CD14-positive monocyte (primary cell): ENCODE data around the gene KRTAP4-11. TPM values are rescaled to one million over a fixed set of nuclear protein-coding genes. Genes with fewer than 3 reads are reported as not detected.

ENCODE experiments used
- DNase-seq, 3 donors: peaks; one replicate each; pipeline ENCODE4 v3.0.0-alpha.2; 2011 to 2022
- H2AFZ ChIP-seq: 2 replicates; pipeline ENCODE4 v1.6.0; 2012; ENCODE audit warnings: mild to moderate bottlenecking, low read depth, low read length, inconsistent platforms; ENCODE audit not compliant: insufficient read depth, poor library complexity, severe bottlenecking
- H3K27ac ChIP-seq, 2 donors: 1 replicate in 1 of 2; 2 replicates in 1 of 2; pipeline ENCODE4 v1.5.1; 2012 to 2013; ENCODE audit warnings: low read length in 2 of 2, control low read depth in 1 of 2, inconsistent platforms in 1 of 2, low read depth in 1 of 2, mild to moderate bottlenecking in 1 of 2
- H3K27me3 ChIP-seq, 2 donors: one replicate each; pipeline versions ENCODE4 v1.6.0 to v1.6.1; 2011 to 2013; ENCODE audit warnings: low read length in 2 of 2; ENCODE audit not compliant: control insufficient read depth in 2 of 2, insufficient read depth in 2 of 2
- H3K36me3 ChIP-seq, 2 donors: replicated peaks in 1 of 2; 1 replicate in 1 of 2; 2 replicates in 1 of 2; pipeline versions ENCODE4 v1.5.1 to v1.6.1; 2012 to 2013; ENCODE audit warnings: low read length in 2 of 2, control low read depth in 1 of 2, inconsistent platforms in 1 of 2, mild to moderate bottlenecking in 1 of 2; ENCODE audit not compliant: insufficient read depth in 2 of 2, control insufficient read depth in 1 of 2
- H3K4me1 ChIP-seq, 2 donors: 1 replicate in 1 of 2; 2 replicates in 1 of 2; pipeline versions ENCODE4 v1.5.1 to v1.6.1; 2012 to 2013; ENCODE audit warnings: low read length in 2 of 2, control low read depth in 1 of 2, inconsistent platforms in 1 of 2, mild to moderate bottlenecking in 1 of 2, moderate library complexity in 1 of 2; ENCODE audit not compliant: insufficient read depth in 2 of 2, control insufficient read depth in 1 of 2
- H3K4me2 ChIP-seq: replicated peaks from 2 replicates; pipeline ENCODE3; 2012; ENCODE audit warnings: low read length, moderate library complexity, mild to moderate bottlenecking; ENCODE audit not compliant: poor library complexity, severe bottlenecking; ENCODE audit errors: extremely low read depth
- H3K4me3 ChIP-seq, 3 experiments: fragments of 200-600 bp in 1 of 3; sonication (generic) in 1 of 3; replicated peaks in 1 of 3; 1 replicate in 2 of 3; 2 replicates in 1 of 3; pipeline ENCODE4 v1.5.1; 2011 to 2013; ENCODE audit warnings: low read length in 3 of 3, mild to moderate bottlenecking in 3 of 3, control low read depth in 2 of 3, low read depth in 2 of 3, inconsistent platforms in 1 of 3, moderate library complexity in 1 of 3
- H3K79me2 ChIP-seq: 2 replicates; pipeline ENCODE4 v1.6.0; 2012; ENCODE audit warnings: mild to moderate bottlenecking, control low read depth, inconsistent platforms, low read length, moderate library complexity; ENCODE audit not compliant: insufficient read depth
- H3K9ac ChIP-seq: 2 replicates; pipeline ENCODE4 v1.6.0; 2017; ENCODE audit warnings: low read length, mild to moderate bottlenecking; ENCODE audit not compliant: insufficient read depth, poor library complexity, severe bottlenecking
- H3K9me3 ChIP-seq, 2 donors: replicated peaks in 1 of 2; 1 replicate in 1 of 2; 2 replicates in 1 of 2; pipeline versions ENCODE4 v1.5.1 to v1.6.1; 2012 to 2013; ENCODE audit warnings: low read length in 2 of 2, control low read depth in 1 of 2; ENCODE audit not compliant: control insufficient read depth in 1 of 2, insufficient read depth in 1 of 2
- H4K20me1 ChIP-seq: 2 replicates; pipeline ENCODE4 v1.6.0; 2012; ENCODE audit warnings: mild to moderate bottlenecking, low read length, control low read depth, moderate library complexity; ENCODE audit not compliant: insufficient read depth
- H3K27ac Mint-ChIP-seq, 7 donors: one replicate each; pipeline ENCODE4 v1.8.0; 2020; ENCODE audit warnings: mild to moderate bottlenecking in 7 of 7, mixed read lengths in 7 of 7, moderate library complexity in 6 of 7, inconsistent platforms in 2 of 7
- H3K27me3 Mint-ChIP-seq, 3 donors: one replicate each; pipeline ENCODE4 v1.8.0; 2021 to 2022; ENCODE audit warnings: low read depth in 3 of 3, mild to moderate bottlenecking in 3 of 3, mixed read lengths in 3 of 3, moderate library complexity in 3 of 3, inconsistent platforms in 1 of 3
- H3K36me3 Mint-ChIP-seq, 2 donors: one replicate each; pipeline ENCODE4 v1.8.0; 2020; ENCODE audit warnings: mixed read lengths in 2 of 2, inconsistent platforms in 1 of 2, mild to moderate bottlenecking in 1 of 2
- H3K4me1 Mint-ChIP-seq: one replicate; pipeline ENCODE4 v1.8.0; 2020; ENCODE audit warnings: mild to moderate bottlenecking, mixed read lengths
- H3K4me3 Mint-ChIP-seq, 2 donors: one replicate each; pipeline ENCODE4 v1.8.0; 2020; ENCODE audit warnings: mild to moderate bottlenecking in 2 of 2, mixed read lengths in 2 of 2, moderate library complexity in 1 of 2
- H3K9me3 Mint-ChIP-seq, 7 donors: one replicate each; pipeline ENCODE4 v1.8.0; 2020 to 2022; ENCODE audit warnings: mixed read lengths in 7 of 7, mild to moderate bottlenecking in 6 of 7, moderate library complexity in 6 of 7, inconsistent platforms in 2 of 7
- WGBS: methylation state at CpG from one replicate; pipeline ENCODE4 v1.1.5; 2013; ENCODE audit warnings: missing lambda C conversion rate; ENCODE audit not compliant: insufficient coverage; 5-methylcytosine and 5-hydroxymethylcytosine counted together
- intact Hi-C, 2 donors: fragments of 100-400 bp; cut with micrococcal nuclease; formaldehyde crosslinking; loops; one replicate each; pipeline versions ENCODE4 v1.15.0 to v1.15.1; 2023
- polyA plus RNA-seq, 3 donors: library from polyadenylated mRNA; depleted of rRNA in 1 of 3; unstranded in 2 of 3; stranded (reverse) in 1 of 3; fragments of 300-500 nt in 2 of 3; fragments of >200 nt in 1 of 3; fragmentation: Illumina TruSeq in 2 of 3; gene quantifications; 1 replicate in 2 of 3; 2 replicates in 1 of 3; pipeline ENCODE4 v1.2.3, GENCODE V29; 2012 to 2021
- TF ChIP-seq, protein P1 (sequence below): fragments of 200-600 bp; IDR thresholded peaks from one replicate; pipeline ENCODE4 v1.8.0; 2022; ENCODE audit warnings: antibody characterized with exemption, mild to moderate bottlenecking

The KRTAP4-11 gene
- polyA plus RNA-seq, 3 donors = not detected

- TF ChIP-seq, protein P1, sequence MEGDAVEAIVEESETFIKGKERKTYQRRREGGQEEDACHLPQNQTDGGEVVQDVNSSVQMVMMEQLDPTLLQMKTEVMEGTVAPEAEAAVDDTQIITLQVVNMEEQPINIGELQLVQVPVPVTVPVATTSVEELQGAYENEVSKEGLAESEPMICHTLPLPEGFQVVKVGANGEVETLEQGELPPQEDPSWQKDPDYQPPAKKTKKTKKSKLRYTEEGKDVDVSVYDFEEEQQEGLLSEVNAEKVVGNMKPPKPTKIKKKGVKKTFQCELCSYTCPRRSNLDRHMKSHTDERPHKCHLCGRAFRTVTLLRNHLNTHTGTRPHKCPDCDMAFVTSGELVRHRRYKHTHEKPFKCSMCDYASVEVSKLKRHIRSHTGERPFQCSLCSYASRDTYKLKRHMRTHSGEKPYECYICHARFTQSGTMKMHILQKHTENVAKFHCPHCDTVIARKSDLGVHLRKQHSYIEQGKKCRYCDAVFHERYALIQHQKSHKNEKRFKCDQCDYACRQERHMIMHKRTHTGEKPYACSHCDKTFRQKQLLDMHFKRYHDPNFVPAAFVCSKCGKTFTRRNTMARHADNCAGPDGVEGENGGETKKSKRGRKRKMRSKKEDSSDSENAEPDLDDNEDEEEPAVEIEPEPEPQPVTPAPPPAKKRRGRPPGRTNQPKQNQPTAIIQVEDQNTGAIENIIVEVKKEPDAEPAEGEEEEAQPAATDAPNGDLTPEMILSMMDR = no peak
- Histone ChIP-seq H3K9ac (no peak overlapping the region), H3K27me3 (no peaks in the 10 kb centered on the region), H3K36me3 (no peaks in the 10 kb centered on the region), H3K27ac (no peak overlapping the region), H3K4me3 (no peak overlapping the region), H2AFZ (no peak overlapping the region), H3K9me3 (no peaks in the 10 kb centered on the region), H3K4me1 (no peaks in the 10 kb centered on the region), H3K4me2 (no peak overlapping the region), H3K79me2 (no peaks in the 10 kb centered on the region), H4K20me1 (no peaks in the 10 kb centered on the region)
- WGBS = no CpG with 5 or more reads among the region's 2 CpGs
- Mint-ChIP-seq H3K4me3 (no peak overlapping the region), H3K36me3 (no peaks in the 10 kb centered on the region), H3K9me3 (peaks cover 0 to 9% (median 4%) of the 10 kb centered on the region in 7 donors), H3K27me3 (no peaks in the 10 kb centered on the region), H3K4me1 (no peaks in the 10 kb centered on the region), H3K27ac (no peak overlapping the region)
- intact Hi-C loops = no loop called here
- no peak for DNase-seq
These were observed 15.9 kb upstream of the KRTAP4-11 start for GRCh38 chr17:41133880-41134735.

GRCh38 chr17:41131979-41132378 is 13.8 kb upstream of the KRTAP4-11 start:
- Histone ChIP-seq H3K4me1 (no peaks in the 10 kb centered on the region), H3K36me3 (no peaks in the 10 kb centered on the region), H3K9me3 (no peaks in the 10 kb centered on the region), H3K27me3 (no peaks in the 10 kb centered on the region), H2AFZ (no peak overlapping the region), H3K9ac (no peak overlapping the region), H3K4me2 (no peak overlapping the region), H3K27ac (no peak overlapping the region), H3K4me3 (no peak overlapping the region), H3K79me2 (no peaks in the 10 kb centered on the region), H4K20me1 (no peaks in the 10 kb centered on the region)
- Mint-ChIP-seq H3K27ac (no peak overlapping the region), H3K4me3 (no peak overlapping the region), H3K4me1 (no peaks in the 10 kb centered on the region), H3K36me3 (no peaks in the 10 kb centered on the region), H3K9me3 (peaks cover 0 to 2% (median 0%) of the 10 kb centered on the region in 7 donors), H3K27me3 (no peaks in the 10 kb centered on the region)
- TF ChIP-seq, protein P1 = no peak
- 100% methylated on average over 2 of the region's 3 CpGs for WGBS
- intact Hi-C loops = no loop called here
- DNase-seq = no peak
